SK-N-SH treated with all-trans-retinoic acid at 6 μM for 48 hours (cell line): ENCODE measurements around the gene SOX5.

Experiments used
- ATAC-seq: fragments of 200-7000 bp; cut with Tn5 transposase; 3 replicates; pipeline ENCODE4 v1.9.1; 2020; ENCODE audit warnings: mild to moderate bottlenecking, moderate library complexity
- ARNTL ChIP-seq: fragments of 450-650 bp; formaldehyde crosslinking; IDR thresholded peaks from 2 replicates; pipeline ENCODE4 v1.5.0; 2020; ENCODE audit warnings: low read depth, mild to moderate bottlenecking, moderate library complexity, borderline replicate concordance
- BACH2 ChIP-seq: fragments of 250-450 bp; sonication (Bioruptor Pico); IDR thresholded peaks from 2 replicates; pipeline ENCODE4 v1.9.0; 2021; ENCODE audit warnings: mild to moderate bottlenecking, borderline replicate concordance
- CSDC2 ChIP-seq: fragments of 250-450 bp; sonication (Bioruptor Pico); IDR thresholded peaks from 2 replicates; pipeline ENCODE4 v1.5.0; 2020; ENCODE audit warnings: mild to moderate bottlenecking, moderate library complexity
- GLIS3 ChIP-seq: fragments of 250-450 bp; sonication (Bioruptor Pico); IDR thresholded peaks from 2 replicates; pipeline ENCODE4 v1.5.0; 2020; ENCODE audit warnings: mild to moderate bottlenecking, moderate library complexity
- ISL1 ChIP-seq: fragments of 250-450 bp; sonication (Bioruptor Pico); IDR thresholded peaks from 2 replicates; pipeline ENCODE4 v2.1.2; 2022; ENCODE audit warnings: mild to moderate bottlenecking, moderate library complexity
- OSR1 ChIP-seq: fragments of 250-450 bp; sonication (Bioruptor Pico); IDR thresholded peaks from 2 replicates; pipeline ENCODE4 v1.8.0; 2022; ENCODE audit warnings: moderate library complexity, mild to moderate bottlenecking, inconsistent platforms
- PPARA ChIP-seq: fragments of 250-450 bp; sonication (Bioruptor Pico); IDR thresholded peaks from 2 replicates; pipeline ENCODE4 v1.5.0; 2020; ENCODE audit warnings: mild to moderate bottlenecking, borderline replicate concordance
- SNAI2 ChIP-seq: fragments of 250-450 bp; sonication (Bioruptor Pico); IDR thresholded peaks from 2 replicates; pipeline ENCODE4 v1.5.0; 2020; ENCODE audit warnings: mild to moderate bottlenecking, moderate library complexity
- TCF4 ChIP-seq: fragments of 250-450 bp; sonication (Bioruptor Pico); IDR thresholded peaks from 2 replicates; pipeline ENCODE4 v1.8.0; 2021; ENCODE audit warnings: mild to moderate bottlenecking, moderate library complexity, borderline replicate concordance
- TOX ChIP-seq: fragments of 250-450 bp; sonication (Bioruptor Pico); IDR thresholded peaks from 2 replicates; pipeline ENCODE4 v1.8.0; 2021; ENCODE audit warnings: mild to moderate bottlenecking, moderate library complexity, borderline replicate concordance
- ZFP3 ChIP-seq: fragments of 250-450 bp; sonication (Bioruptor Pico); IDR thresholded peaks from 2 replicates; pipeline ENCODE4 v1.5.0; 2020; ENCODE audit warnings: mild to moderate bottlenecking, moderate library complexity
- ZFP30 ChIP-seq: fragments of 450-650 bp; formaldehyde crosslinking; IDR thresholded peaks from 2 replicates; pipeline ENCODE4 v1.5.0; 2022; ENCODE audit warnings: mild to moderate bottlenecking, moderate library complexity
- ZNF565 ChIP-seq: fragments of 450-650 bp; formaldehyde crosslinking; conservative IDR thresholded peaks from 2 replicates; pipeline ENCODE4 v1.5.0; 2020; ENCODE audit warnings: low read depth, mild to moderate bottlenecking, moderate library complexity
- ZNF70 ChIP-seq: fragments of 450-650 bp; formaldehyde crosslinking; IDR thresholded peaks from 2 replicates; pipeline ENCODE4 v1.5.0; 2020; ENCODE audit warnings: mild to moderate bottlenecking, moderate library complexity
- ZNF8 ChIP-seq: fragments of 450-650 bp; formaldehyde crosslinking; IDR thresholded peaks from 2 replicates; pipeline ENCODE4 v1.5.0; 2020; ENCODE audit warnings: mild to moderate bottlenecking, moderate library complexity
- TF ChIP-seq, protein P1 (sequence below): fragments of 250-450 bp; sonication (Bioruptor Pico); IDR thresholded peaks from 2 replicates; pipeline ENCODE4 v1.8.0; 2021; ENCODE audit warnings: low read depth, mild to moderate bottlenecking, moderate library complexity, borderline replicate concordance
- TF ChIP-seq, protein P2 (sequence below): fragments of 250-450 bp; sonication (Bioruptor Pico); IDR thresholded peaks from 2 replicates; pipeline ENCODE4 v1.8.0; 2020; ENCODE audit warnings: mild to moderate bottlenecking, moderate library complexity, borderline replicate concordance
- TF ChIP-seq, protein P3 (sequence below): fragments of 250-450 bp; sonication (Bioruptor Pico); IDR thresholded peaks from 2 replicates; pipeline ENCODE4 v1.5.1; 2021; ENCODE audit warnings: mild to moderate bottlenecking, moderate library complexity
- TF ChIP-seq, protein P4 (sequence below): fragments of 250-450 bp; sonication (Bioruptor Pico); IDR thresholded peaks from 2 replicates; pipeline ENCODE4 v1.5.0; 2020; ENCODE audit warnings: mild to moderate bottlenecking, moderate library complexity
- TF ChIP-seq, protein P5 (sequence below): fragments of 250-450 bp; sonication (Bioruptor Pico); IDR thresholded peaks from 2 replicates; pipeline ENCODE4 v1.5.1; 2020; ENCODE audit warnings: low read depth, mild to moderate bottlenecking, moderate library complexity

Gene SOX5

DNA sequence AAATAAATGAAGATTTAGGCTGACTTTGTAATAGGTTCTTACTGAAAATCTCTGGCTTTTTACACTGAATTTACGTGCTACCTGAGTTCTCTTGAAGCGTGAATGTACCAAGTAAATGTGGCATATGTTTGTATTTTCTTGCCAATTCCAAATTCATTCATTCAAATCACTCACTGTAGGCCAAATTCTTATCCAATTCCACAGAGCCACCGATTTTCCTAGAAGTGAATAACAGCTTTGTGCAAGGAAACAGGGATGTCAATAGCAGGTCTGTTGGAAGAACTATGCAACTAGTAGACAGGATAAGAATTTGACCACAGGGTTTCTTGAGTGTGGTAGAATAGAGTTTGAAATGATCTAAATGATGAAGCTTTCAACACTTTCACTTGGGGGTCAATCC is 86.8 kb downstream of the SOX5 start:
- TF ChIP-seq ISL1 (CRISPR knock-in tag) (no peak), ARNTL (no peak), ZFP3 (no peak), TOX (CRISPR knock-in tag) (no peak), ZNF8 (CRISPR knock-in tag) (no peak), BACH2 (CRISPR knock-in tag) (no peak), SNAI2 (CRISPR knock-in tag) (no peak), CSDC2 (CRISPR knock-in tag) (no peak), ZNF565 (no peak), ZFP30 (CRISPR knock-in tag) (no peak), OSR1 (CRISPR knock-in tag) (no peak), GLIS3 (no peak), TCF4 (CRISPR knock-in tag) (no peak), PPARA (CRISPR knock-in tag) (no peak)
- TF ChIP-seq, protein P1, sequence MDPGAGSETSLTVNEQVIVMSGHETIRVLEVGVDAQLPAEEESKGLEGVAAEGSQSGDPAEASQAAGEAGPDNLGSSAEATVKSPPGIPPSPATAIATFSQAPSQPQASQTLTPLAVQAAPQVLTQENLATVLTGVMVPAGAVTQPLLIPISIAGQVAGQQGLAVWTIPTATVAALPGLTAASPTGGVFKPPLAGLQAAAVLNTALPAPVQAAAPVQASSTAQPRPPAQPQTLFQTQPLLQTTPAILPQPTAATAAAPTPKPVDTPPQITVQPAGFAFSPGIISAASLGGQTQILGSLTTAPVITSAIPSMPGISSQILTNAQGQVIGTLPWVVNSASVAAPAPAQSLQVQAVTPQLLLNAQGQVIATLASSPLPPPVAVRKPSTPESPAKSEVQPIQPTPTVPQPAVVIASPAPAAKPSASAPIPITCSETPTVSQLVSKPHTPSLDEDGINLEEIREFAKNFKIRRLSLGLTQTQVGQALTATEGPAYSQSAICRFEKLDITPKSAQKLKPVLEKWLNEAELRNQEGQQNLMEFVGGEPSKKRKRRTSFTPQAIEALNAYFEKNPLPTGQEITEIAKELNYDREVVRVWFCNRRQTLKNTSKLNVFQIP (CRISPR knock-in tag), result no peak
- TF ChIP-seq, protein P2, sequence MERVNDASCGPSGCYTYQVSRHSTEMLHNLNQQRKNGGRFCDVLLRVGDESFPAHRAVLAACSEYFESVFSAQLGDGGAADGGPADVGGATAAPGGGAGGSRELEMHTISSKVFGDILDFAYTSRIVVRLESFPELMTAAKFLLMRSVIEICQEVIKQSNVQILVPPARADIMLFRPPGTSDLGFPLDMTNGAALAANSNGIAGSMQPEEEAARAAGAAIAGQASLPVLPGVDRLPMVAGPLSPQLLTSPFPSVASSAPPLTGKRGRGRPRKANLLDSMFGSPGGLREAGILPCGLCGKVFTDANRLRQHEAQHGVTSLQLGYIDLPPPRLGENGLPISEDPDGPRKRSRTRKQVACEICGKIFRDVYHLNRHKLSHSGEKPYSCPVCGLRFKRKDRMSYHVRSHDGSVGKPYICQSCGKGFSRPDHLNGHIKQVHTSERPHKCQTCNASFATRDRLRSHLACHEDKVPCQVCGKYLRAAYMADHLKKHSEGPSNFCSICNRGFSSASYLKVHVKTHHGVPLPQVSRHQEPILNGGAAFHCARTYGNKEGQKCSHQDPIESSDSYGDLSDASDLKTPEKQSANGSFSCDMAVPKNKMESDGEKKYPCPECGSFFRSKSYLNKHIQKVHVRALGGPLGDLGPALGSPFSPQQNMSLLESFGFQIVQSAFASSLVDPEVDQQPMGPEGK (CRISPR knock-in tag), result no peak
- TF ChIP-seq, protein P3, sequence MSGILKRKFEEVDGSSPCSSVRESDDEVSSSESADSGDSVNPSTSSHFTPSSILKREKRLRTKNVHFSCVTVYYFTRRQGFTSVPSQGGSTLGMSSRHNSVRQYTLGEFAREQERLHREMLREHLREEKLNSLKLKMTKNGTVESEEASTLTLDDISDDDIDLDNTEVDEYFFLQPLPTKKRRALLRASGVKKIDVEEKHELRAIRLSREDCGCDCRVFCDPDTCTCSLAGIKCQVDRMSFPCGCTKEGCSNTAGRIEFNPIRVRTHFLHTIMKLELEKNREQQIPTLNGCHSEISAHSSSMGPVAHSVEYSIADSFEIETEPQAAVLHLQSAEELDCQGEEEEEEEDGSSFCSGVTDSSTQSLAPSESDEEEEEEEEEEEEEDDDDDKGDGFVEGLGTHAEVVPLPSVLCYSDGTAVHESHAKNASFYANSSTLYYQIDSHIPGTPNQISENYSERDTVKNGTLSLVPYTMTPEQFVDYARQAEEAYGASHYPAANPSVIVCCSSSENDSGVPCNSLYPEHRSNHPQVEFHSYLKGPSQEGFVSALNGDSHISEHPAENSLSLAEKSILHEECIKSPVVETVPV (CRISPR knock-in tag), result no peak
- TF ChIP-seq, protein P4, sequence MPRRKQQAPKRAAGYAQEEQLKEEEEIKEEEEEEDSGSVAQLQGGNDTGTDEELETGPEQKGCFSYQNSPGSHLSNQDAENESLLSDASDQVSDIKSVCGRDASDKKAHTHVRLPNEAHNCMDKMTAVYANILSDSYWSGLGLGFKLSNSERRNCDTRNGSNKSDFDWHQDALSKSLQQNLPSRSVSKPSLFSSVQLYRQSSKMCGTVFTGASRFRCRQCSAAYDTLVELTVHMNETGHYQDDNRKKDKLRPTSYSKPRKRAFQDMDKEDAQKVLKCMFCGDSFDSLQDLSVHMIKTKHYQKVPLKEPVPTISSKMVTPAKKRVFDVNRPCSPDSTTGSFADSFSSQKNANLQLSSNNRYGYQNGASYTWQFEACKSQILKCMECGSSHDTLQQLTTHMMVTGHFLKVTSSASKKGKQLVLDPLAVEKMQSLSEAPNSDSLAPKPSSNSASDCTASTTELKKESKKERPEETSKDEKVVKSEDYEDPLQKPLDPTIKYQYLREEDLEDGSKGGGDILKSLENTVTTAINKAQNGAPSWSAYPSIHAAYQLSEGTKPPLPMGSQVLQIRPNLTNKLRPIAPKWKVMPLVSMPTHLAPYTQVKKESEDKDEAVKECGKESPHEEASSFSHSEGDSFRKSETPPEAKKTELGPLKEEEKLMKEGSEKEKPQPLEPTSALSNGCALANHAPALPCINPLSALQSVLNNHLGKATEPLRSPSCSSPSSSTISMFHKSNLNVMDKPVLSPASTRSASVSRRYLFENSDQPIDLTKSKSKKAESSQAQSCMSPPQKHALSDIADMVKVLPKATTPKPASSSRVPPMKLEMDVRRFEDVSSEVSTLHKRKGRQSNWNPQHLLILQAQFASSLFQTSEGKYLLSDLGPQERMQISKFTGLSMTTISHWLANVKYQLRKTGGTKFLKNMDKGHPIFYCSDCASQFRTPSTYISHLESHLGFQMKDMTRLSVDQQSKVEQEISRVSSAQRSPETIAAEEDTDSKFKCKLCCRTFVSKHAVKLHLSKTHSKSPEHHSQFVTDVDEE (CRISPR knock-in tag), result no peak
- TF ChIP-seq, protein P5, sequence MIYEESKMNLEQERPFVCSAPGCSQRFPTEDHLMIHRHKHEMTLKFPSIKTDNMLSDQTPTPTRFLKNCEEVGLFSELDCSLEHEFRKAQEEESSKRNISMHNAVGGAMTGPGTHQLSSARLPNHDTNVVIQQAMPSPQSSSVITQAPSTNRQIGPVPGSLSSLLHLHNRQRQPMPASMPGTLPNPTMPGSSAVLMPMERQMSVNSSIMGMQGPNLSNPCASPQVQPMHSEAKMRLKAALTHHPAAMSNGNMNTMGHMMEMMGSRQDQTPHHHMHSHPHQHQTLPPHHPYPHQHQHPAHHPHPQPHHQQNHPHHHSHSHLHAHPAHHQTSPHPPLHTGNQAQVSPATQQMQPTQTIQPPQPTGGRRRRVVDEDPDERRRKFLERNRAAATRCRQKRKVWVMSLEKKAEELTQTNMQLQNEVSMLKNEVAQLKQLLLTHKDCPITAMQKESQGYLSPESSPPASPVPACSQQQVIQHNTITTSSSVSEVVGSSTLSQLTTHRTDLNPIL (CRISPR knock-in tag), result no peak
- ATAC-seq, result no peak

DNA sequence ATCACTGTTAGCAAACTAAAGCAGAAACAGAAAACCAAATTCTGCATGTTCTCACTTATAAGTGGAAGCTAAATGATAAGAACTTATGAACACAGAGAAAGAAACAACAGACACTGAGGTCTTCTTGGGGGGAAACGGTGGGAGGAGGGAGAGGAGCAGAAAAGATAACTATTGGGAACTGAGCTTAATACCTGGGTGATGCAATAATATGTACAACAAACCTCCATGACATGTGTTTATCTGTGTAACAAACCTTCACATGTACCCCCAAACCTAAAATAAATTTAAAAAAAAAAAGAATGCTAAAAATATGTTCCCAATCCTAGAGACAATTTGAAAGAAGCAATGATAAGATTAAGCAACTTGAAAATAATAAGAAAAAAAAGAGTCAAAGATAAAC is 89.5 kb downstream of the SOX5 start:
- ATAC-seq, result no peak
- TF ChIP-seq ZNF565 (no peak), TCF4 (CRISPR knock-in tag) (no peak)

DNA sequence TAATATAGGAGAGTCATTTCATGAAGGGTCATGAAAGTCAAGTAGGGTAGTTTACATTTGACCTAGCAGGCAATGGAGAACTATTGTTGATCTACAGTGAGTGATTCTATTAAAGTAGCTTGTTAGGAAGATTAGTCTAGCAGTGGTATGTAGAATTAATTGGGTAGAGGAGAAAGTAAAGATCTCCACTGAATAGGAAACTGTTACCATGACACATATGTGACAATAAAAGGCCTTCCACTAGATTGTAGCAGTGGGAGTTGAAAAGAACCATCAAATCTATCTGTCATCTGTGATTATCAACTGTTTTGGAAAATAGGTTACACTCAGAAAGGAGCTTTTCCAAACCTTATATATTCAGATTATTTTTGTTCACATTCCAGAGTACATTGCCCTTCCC is 92.3 kb downstream of the SOX5 start:
- ATAC-seq, result no peak
- no peak for TF ChIP-seq ZNF70 (CRISPR knock-in tag)
- TF ChIP-seq, protein P3 (CRISPR knock-in tag), result no peak
- no peak for TF ChIP-seq ARNTL
- TF ChIP-seq, protein P1 (CRISPR knock-in tag), result no peak
